MM.1S (cell line): ENCODE results near the gene SCO2.

Source experiments
- DNase-seq: peaks from one replicate; pipeline ENCODE4 v3.0.0-alpha.2; 2015
- H2AFZ ChIP-seq: fragments of 300-600 bp; sonication (generic); 2 replicates; pipeline ENCODE4 v1.6.0; 2016; ENCODE audit warnings: antibody characterized with exemption, low read length
- H3F3A ChIP-seq: fragments of 300-600 bp; sonication (generic); 2 replicates; pipeline ENCODE4 v1.6.1; 2016; ENCODE audit warnings: mild to moderate bottlenecking, antibody characterized with exemption, low read length, moderate library complexity, mixed read lengths; ENCODE audit not compliant: insufficient read depth
- H3K27ac ChIP-seq: fragments of 300-600 bp; sonication (generic); 2 replicates; pipeline ENCODE4 v1.5.1; 2016; ENCODE audit warnings: mild to moderate bottlenecking, low read length
- H3K27me3 ChIP-seq: fragments of 300-600 bp; sonication (generic); replicated peaks from 2 replicates; pipeline ENCODE4 v1.6.0; 2016; ENCODE audit warnings: low read length; ENCODE audit not compliant: insufficient read depth
- H3K36me3 ChIP-seq: fragments of 300-600 bp; sonication (generic); replicated peaks from 2 replicates; pipeline ENCODE4 v1.6.1; 2016; ENCODE audit warnings: mild to moderate bottlenecking, low read length, mixed read lengths; ENCODE audit not compliant: insufficient read depth
- H3K4me1 ChIP-seq: fragments of 300-600 bp; sonication (generic); 2 replicates; pipeline ENCODE4 v1.6.1; 2016; ENCODE audit warnings: low read length, mixed read lengths
- H3K4me2 ChIP-seq: fragments of 300-600 bp; sonication (generic); 2 replicates; pipeline ENCODE4 v1.6.0; 2016; ENCODE audit warnings: low read depth, low read length
- H3K4me3 ChIP-seq: fragments of 300-600 bp; sonication (generic); 2 replicates; pipeline ENCODE4 v1.5.1; 2016; ENCODE audit warnings: low read length, mixed read lengths
- H3K79me2 ChIP-seq: fragments of 300-600 bp; sonication (generic); 2 replicates; pipeline ENCODE4 v1.6.1; 2016; ENCODE audit warnings: mixed run types, low read length, mixed read lengths
- H3K9ac ChIP-seq: fragments of 300-600 bp; sonication (generic); 2 replicates; pipeline ENCODE4 v1.6.1; 2016; ENCODE audit warnings: low read length, mixed read lengths
- H3K9me2 ChIP-seq: fragments of 300-600 bp; sonication (generic); replicated peaks from 2 replicates; pipeline ENCODE4 v1.6.1; 2016; ENCODE audit warnings: mild to moderate bottlenecking, low read length, mixed read lengths; ENCODE audit not compliant: insufficient read depth
- H3K9me3 ChIP-seq: fragments of 300-600 bp; sonication (generic); replicated peaks from 2 replicates; pipeline ENCODE4 v1.6.1; 2016; ENCODE audit warnings: mild to moderate bottlenecking, low read length, mixed read lengths; ENCODE audit not compliant: insufficient read depth
- H4K20me1 ChIP-seq: fragments of 300-600 bp; sonication (generic); 2 replicates; pipeline ENCODE4 v1.6.1; 2016; ENCODE audit warnings: mild to moderate bottlenecking, low read length, moderate library complexity, mixed read lengths; ENCODE audit not compliant: insufficient read depth
- CTCF ChIP-seq: fragments of 300-600 bp; sonication (generic); IDR thresholded peaks from 2 replicates; pipeline ENCODE4 v1.5.1; 2016; ENCODE audit warnings: antibody characterized with exemption, low read length, mixed read lengths
- EZH2 ChIP-seq: fragments of 300-600 bp; sonication (generic); optimal IDR thresholded peaks from 2 replicates; pipeline ENCODE3; 2017; ENCODE audit warnings: low read depth, mild to moderate bottlenecking, antibody characterized with exemption, low read length, mixed read lengths
- EZH2phosphoT487 ChIP-seq: fragments of 300-600 bp; sonication (generic); IDR thresholded peaks from 2 replicates; pipeline ENCODE4 v1.6.1; 2018; ENCODE audit warnings: antibody characterized with exemption, low read length

The SCO2 gene

GRCh38 chr22:50525104-50525857 lies at the start of gene SCO2:
Gene SCO2, minus strand, starts transcription at chr22:50525598. Its CDS starts 1,187 bp downstream, at chr22:50524411.
- Histone ChIP-seq H2AFZ (peak within 1 kb of the TSS; percentile 54), H3F3A (peaks cover 26% of the 10 kb centered on the region), H3K79me2 (peaks cover 39% of the 10 kb centered on the region), H3K4me1 (peaks cover 19% of the 10 kb centered on the region), H3K9me2 (no peaks in the 10 kb centered on the region), H3K4me2 (peak within 1 kb of the TSS; percentile 91), H3K27ac (peak within 1 kb of the TSS; percentile 87), H3K36me3 (no peaks in the 10 kb centered on the region), H4K20me1 (no peaks in the 10 kb centered on the region), H3K27me3 (no peaks in the 10 kb centered on the region), H3K4me3 (peak within 1 kb of the TSS; percentile 88), H3K9ac (peak within 1 kb of the TSS; percentile 92), H3K9me3 (no peaks in the 10 kb centered on the region)
- DNase-seq, result peak; percentile 97
- no peak for TF ChIP-seq EZH2phosphoT487
- no peak for TF ChIP-seq EZH2
- TF ChIP-seq CTCF, result peak; percentile 42

GRCh38 chr22:50574383-50574755 lies 49.0 kb upstream of the SCO2 start:
- Histone ChIP-seq H3F3A (no peaks in the 10 kb centered on the region), H3K27ac (no peak overlapping the region), H3K9ac (no peak overlapping the region), H3K4me3 (no peak overlapping the region), H3K9me2 (no peaks in the 10 kb centered on the region), H2AFZ (no peak overlapping the region), H3K36me3 (no peaks in the 10 kb centered on the region), H3K27me3 (no peaks in the 10 kb centered on the region), H4K20me1 (no peaks in the 10 kb centered on the region), H3K79me2 (no peaks in the 10 kb centered on the region), H3K4me2 (no peak overlapping the region), H3K9me3 (no peaks in the 10 kb centered on the region), H3K4me1 (no peaks in the 10 kb centered on the region)
- DNase-seq, result no peak
- TF ChIP-seq EZH2phosphoT487, result no peak
- no peak for TF ChIP-seq CTCF
- TF ChIP-seq EZH2, result no peak

GRCh38 chr22:50573491-50574382 lies 48.3 kb upstream of the SCO2 start:
- H3K4me2 ChIP-seq, result no peak overlapping the region
- no peaks in the 10 kb centered on the region for H3K9me2 ChIP-seq
- no peaks in the 10 kb centered on the region for H4K20me1 ChIP-seq
- H3K27ac ChIP-seq, result no peak overlapping the region
- H3F3A ChIP-seq, result no peaks in the 10 kb centered on the region
- H3K9me3 ChIP-seq, result no peaks in the 10 kb centered on the region
- no peaks in the 10 kb centered on the region for H3K79me2 ChIP-seq
- H3K27me3 ChIP-seq, result no peaks in the 10 kb centered on the region
- H2AFZ ChIP-seq, result no peak overlapping the region
- no peak overlapping the region for H3K4me3 ChIP-seq
- no peak for DNase-seq
- H3K4me1 ChIP-seq, result no peaks in the 10 kb centered on the region
- H3K9ac ChIP-seq, result no peak overlapping the region
- TF ChIP-seq EZH2 (no peak), EZH2phosphoT487 (no peak), CTCF (no peak)
- H3K36me3 ChIP-seq, result no peaks in the 10 kb centered on the region
